Progenitor cell of endocrine pancreas (in vitro differentiated cells): ENCODE measurements around the gene ROMO1. TPM values are rescaled to one million over a fixed set of nuclear protein-coding genes. Genes with fewer than 3 reads are reported as not detected.
"Not testable (repeated sequence)": the region's sequence is repeated elsewhere in the genome, so short reads cannot be mapped to it uniquely, and the experiment has no call there.

Experiments
- DNase-seq: peaks from one replicate; pipeline ENCODE4 v3.0.0; 2021; ENCODE audit warnings: low spot score; ENCODE audit not compliant: unreplicated experiment
- H3K27ac Mint-ChIP-seq: 2 replicates; pipeline ENCODE4 v1.8.0; 2021; ENCODE audit warnings: mild to moderate bottlenecking, moderate library complexity, mixed read lengths
- H3K27me3 Mint-ChIP-seq: 2 replicates; pipeline ENCODE4 v1.8.0; 2021; ENCODE audit warnings: mixed read lengths
- H3K36me3 Mint-ChIP-seq: 2 replicates; pipeline ENCODE4 v1.8.0; 2022; ENCODE audit warnings: mixed read lengths; ENCODE audit not compliant: insufficient read depth
- H3K4me1 Mint-ChIP-seq: 2 replicates; pipeline ENCODE4 v1.8.0; 2021; ENCODE audit warnings: low read depth, mixed read lengths
- H3K4me3 Mint-ChIP-seq: 2 replicates; pipeline ENCODE4 v1.8.0; 2021; ENCODE audit warnings: low read depth, mild to moderate bottlenecking, moderate library complexity, mixed read lengths
- H3K9me3 Mint-ChIP-seq: 2 replicates; pipeline ENCODE4 v1.8.0; 2021; ENCODE audit warnings: low read depth, mixed read lengths
- CTCF ChIP-seq: fragments of 200-600 bp; sonication (generic); IDR thresholded peaks from one replicate; pipeline ENCODE4 v1.5.0; 2021; ENCODE audit warnings: antibody characterized with exemption, mild to moderate bottlenecking; ENCODE audit not compliant: unreplicated experiment
- total RNA-seq: library from RNA; stranded (reverse); gene quantifications from 2 replicates; pipeline ENCODE4 v1.2.1, GENCODE V29; 2021

The ROMO1 gene
- total RNA-seq, 1 donor from 2014 or later = 129 TPM

- Mint-ChIP-seq H3K4me1 (peaks cover 28% of the 10 kb centered on the region), H3K27me3 (no peaks in the 10 kb centered on the region), H3K9me3 (no peaks in the 10 kb centered on the region), H3K27ac (peak overlapping the region; percentile 84), H3K36me3 (peaks cover 18% of the 10 kb centered on the region), H3K4me3 (no peak overlapping the region)
- no peak for TF ChIP-seq CTCF
- DNase-seq = no peak
These were observed 3.0 kb downstream of the ROMO1 start for GRCh38 chr20:35702051-35702823.

- DNase-seq = no peak
- peaks cover 20% of the 10 kb centered on the region for H3K4me1 Mint-ChIP-seq
- no peaks in the 10 kb centered on the region for H3K9me3 Mint-ChIP-seq
- H3K27me3 Mint-ChIP-seq = no peaks in the 10 kb centered on the region
- TF ChIP-seq CTCF = no peak
- peak overlapping the region; percentile 84 for H3K27ac Mint-ChIP-seq
- H3K4me3 Mint-ChIP-seq = no peak overlapping the region
- H3K36me3 Mint-ChIP-seq = peaks cover 18% of the 10 kb centered on the region
These were observed 3.9 kb downstream of the ROMO1 start for GRCh38 chr20:35702824-35703695.

GRCh38 chr20:35704514-35705261 lies 5.5 kb downstream of the ROMO1 start:
- Mint-ChIP-seq H3K4me1 (peaks cover 15% of the 10 kb centered on the region), H3K36me3 (peaks cover 20% of the 10 kb centered on the region), H3K27ac (no peak overlapping the region), H3K4me3 (no peak overlapping the region), H3K9me3 (no peaks in the 10 kb centered on the region), H3K27me3 (no peaks in the 10 kb centered on the region)
- no peak for DNase-seq
- TF ChIP-seq CTCF = no peak

GRCh38 chr20:35705894-35706293 lies 6.7 kb downstream of the ROMO1 start:
- H3K27ac Mint-ChIP-seq, H3K9me3 Mint-ChIP-seq, H3K4me3 Mint-ChIP-seq, H3K27me3 Mint-ChIP-seq, H3K4me1 Mint-ChIP-seq, DNase-seq: not testable (repeated sequence)
- peaks cover 23% of the 10 kb centered on the region for H3K36me3 Mint-ChIP-seq

GRCh38 chr20:35706591-35707529 lies 7.7 kb downstream of the ROMO1 start:
- H3K9me3 Mint-ChIP-seq, H3K4me3 Mint-ChIP-seq, H3K27me3 Mint-ChIP-seq, H3K4me1 Mint-ChIP-seq, H3K27ac Mint-ChIP-seq, DNase-seq: not testable (repeated sequence)
- H3K36me3 Mint-ChIP-seq = peaks cover 27% of the 10 kb centered on the region
